ENCODE results near the gene SH3BGR. TPM values are rescaled to one million over a fixed set of nuclear protein-coding genes. Genes with fewer than 3 reads are reported as not detected.
A peak's percentile ranks its signal among the peaks of the same experiment; 100 is the strongest.

The SH3BGR gene
- total RNA-seq, 6 experiments from 2014 or later, result 2.0 to 4.9 (median 3.0) TPM

- Histone ChIP-seq H3K9me3 (no peaks in the 10 kb centered on the region), H3K4me1 (peaks cover 0 to 3% (median 0%) of the 10 kb centered on the region in 4 donors), H3K27me3 (no peaks in the 10 kb centered on the region), H3K4me3 (no peak overlapping the region), H3K36me3 (no peaks in the 10 kb centered on the region), H3K27ac (no peak overlapping the region)
- WGBS (ENCODE audit: insufficient coverage, low coverage, low lambda C conversion rate, missing lambda C conversion rate), result 68% methylated on average over 8 of the region's 8 CpGs
- TF ChIP-seq POLR2A (IDR thresholded peaks at IDR 0.05) (no peak), CTCF (IDR thresholded peaks at IDR 0.05) (no peak)
- DNase-seq, result no peak
- intact Hi-C loops (cut with DNase I), result loop anchor here (5.0 kb wide), 2 partner anchors 196 to 201 kb away; no protein-coding TSS in a partner anchor
- ATAC-seq, result no peak
These were observed 64.1 kb downstream of the SH3BGR start for GRCh38 chr21:39515684-39516472.

GRCh38 chr21:39518055-39518846 is 66.5 kb downstream of the SH3BGR start:
- TF ChIP-seq POLR2A (IDR thresholded peaks at IDR 0.05), result no peak
- TF ChIP-seq CTCF (IDR thresholded peaks at IDR 0.05), result peak; percentile 78 to 90 (median 89)
- ATAC-seq (peak; percentile 80 to 94 (median 92)), DNase-seq (peak in 1 of 3 donors; percentile 58)
- Histone ChIP-seq H3K27ac (no peak overlapping the region), H3K27me3 (no peaks in the 10 kb centered on the region), H3K4me3 (no peak overlapping the region), H3K36me3 (no peaks in the 10 kb centered on the region), H3K9me3 (no peaks in the 10 kb centered on the region), H3K4me1 (peaks cover 0 to 3% (median 0%) of the 10 kb centered on the region in 4 donors)
- intact Hi-C loops (cut with DNase I), result loop anchor here (5.0 kb wide), 2 partner anchors 194 to 199 kb away; no protein-coding TSS in a partner anchor
- 24% methylated on average over 13 of the region's 13 CpGs for whole genome bisulfite sequencing (ENCODE audit: insufficient coverage, low coverage, low lambda C conversion rate, missing lambda C conversion rate)

- TF ChIP-seq CTCF (IDR thresholded peaks at IDR 0.05) (no peak), POLR2A (IDR thresholded peaks at IDR 0.05) (no peak)
These were observed 67.1 kb downstream of the SH3BGR start for GRCh38 chr21:39518847-39519210.

GRCh38 chr21:39519835-39520234 is 68.1 kb downstream of the SH3BGR start:
- DNase-seq (no peak), ATAC-seq (no peak)
- WGBS (ENCODE audit: insufficient coverage, low coverage, low lambda C conversion rate, missing lambda C conversion rate), result 71% methylated on average over 7 of the region's 8 CpGs
- no peak for TF ChIP-seq CTCF (IDR thresholded peaks at IDR 0.05)
- TF ChIP-seq POLR2A (IDR thresholded peaks at IDR 0.05), result no peak
- no peaks in the 10 kb centered on the region for H3K27me3 ChIP-seq
- intact Hi-C loops (cut with DNase I), result loop anchor here (5.0 kb wide), 2 partner anchors 192 to 197 kb away; no protein-coding TSS in a partner anchor
- H3K4me1 ChIP-seq, result peaks cover 0 to 14% (median 0%) of the 10 kb centered on the region in 4 donors
- no peaks in the 10 kb centered on the region for H3K9me3 ChIP-seq
- no peak overlapping the region for H3K27ac ChIP-seq
- no peak overlapping the region for H3K4me3 ChIP-seq
- H3K36me3 ChIP-seq, result no peaks in the 10 kb centered on the region

More at GRCh38 chr21:39518847-39519210, 67.1 kb downstream of the SH3BGR start:
- no peaks in the 10 kb centered on the region for H3K9me3 ChIP-seq
- H3K36me3 ChIP-seq, result no peaks in the 10 kb centered on the region
- intact Hi-C loops (cut with DNase I), result loop anchor here (5.0 kb wide), 2 partner anchors 193 to 198 kb away; no protein-coding TSS in a partner anchor
- no peak overlapping the region for H3K4me3 ChIP-seq
- DNase-seq, result no peak
- ATAC-seq, result no peak
- H3K27ac ChIP-seq, result no peak overlapping the region
- 46% methylated on average over 5 of the region's 5 CpGs for WGBS (ENCODE audit: insufficient coverage, low coverage, low lambda C conversion rate, missing lambda C conversion rate)
- H3K27me3 ChIP-seq, result no peaks in the 10 kb centered on the region
- H3K4me1 ChIP-seq, result peaks cover 0 to 9% (median 0%) of the 10 kb centered on the region in 4 donors

Data from right lobe of liver (tissue), 6 donors.